K562 (cell line): ENCODE results near the gene SLC12A4. TPM values are rescaled to one million over a fixed set of nuclear protein-coding genes. Genes with fewer than 3 reads are reported as not detected.

Experiments
- C11orf30 ChIP-seq: fragments of 450-650 bp; IDR thresholded peaks from 2 replicates; pipeline ENCODE4 v1.6.1; 2016; ENCODE audit warnings: low read depth, mild to moderate bottlenecking
- CAMTA2 ChIP-seq: fragments of 250-450 bp; sonication (Bioruptor Pico); conservative IDR thresholded peaks from 2 replicates; pipeline ENCODE4 v1.5.1; 2022
- CEBPB ChIP-seq: fragments of 450-650 bp; IDR thresholded peaks from 2 replicates; pipeline ENCODE4 v1.6.1; 2016; ENCODE audit warnings: missing genetic modification characterization, missing compliant biosample characterization
- CREB1 ChIP-seq, 2 experiments: sonication (generic) in 1 of 2; formaldehyde crosslinking in 1 of 2; IDR thresholded peaks; 2 replicates each; pipeline versions ENCODE4 v1.6.1 to v1.8.0; 2012 to 2022; ENCODE audit warnings: inconsistent platforms in 1 of 2, mild to moderate bottlenecking in 1 of 2, missing genetic modification reagents in 1 of 2, moderate library complexity in 1 of 2
- KAT7 ChIP-seq: sonication (generic); formaldehyde crosslinking; IDR thresholded peaks from 2 replicates; pipeline ENCODE4 v1.8.0; 2022; ENCODE audit warnings: missing genetic modification reagents, mild to moderate bottlenecking, borderline replicate concordance
- MNT ChIP-seq, 2 experiments: fragments of 450-650 bp; conservative IDR thresholded peaks; 2 replicates each; pipeline ENCODE4 v1.6.1; 2017; ENCODE audit warnings: mild to moderate bottlenecking in 2 of 2, moderate library complexity in 2 of 2
- NONO ChIP-seq, 2 experiments: fragments of 200-400 bp in 1 of 2; fragments of 450-650 bp in 1 of 2; formaldehyde crosslinking in 1 of 2; IDR thresholded peaks; 2 replicates each; pipeline ENCODE4 v1.6.1; 2017; ENCODE audit warnings: low read depth in 2 of 2, mild to moderate bottlenecking in 2 of 2, moderate library complexity in 2 of 2, low read length in 1 of 2
- PHF20 ChIP-seq: fragments of 450-650 bp; IDR thresholded peaks from 2 replicates; pipeline ENCODE4 v1.6.1; 2018; ENCODE audit not compliant: partially characterized antibody
- PRDM10 ChIP-seq: fragments of 450-650 bp; IDR thresholded peaks from 2 replicates; pipeline ENCODE4 v1.6.1; 2018; ENCODE audit not compliant: partially characterized antibody
- SIRT6 ChIP-seq: IDR thresholded peaks from one replicate; pipeline ENCODE4 v1.6.1; 2012; ENCODE audit warnings: low read depth, mild to moderate bottlenecking, control low read depth, inconsistent platforms, low read length, moderate library complexity
- SRSF9 ChIP-seq: fragments of 200-400 bp; formaldehyde crosslinking; IDR thresholded peaks from 2 replicates; pipeline ENCODE4 v1.6.1; 2017; ENCODE audit warnings: low read depth, low read length, borderline replicate concordance
- ZNF184 ChIP-seq: sonication (generic); formaldehyde crosslinking; IDR thresholded peaks from 2 replicates; pipeline ENCODE4 v1.5.0; 2020; ENCODE audit warnings: missing genetic modification reagents
- ZNF217 ChIP-seq: sonication (generic); formaldehyde crosslinking; IDR thresholded peaks from 2 replicates; pipeline ENCODE4 v1.8.0; 2022; ENCODE audit warnings: mild to moderate bottlenecking, missing genetic modification reagents
- ZNF282 ChIP-seq: sonication (generic); formaldehyde crosslinking; IDR thresholded peaks from 2 replicates; pipeline ENCODE4 v1.8.1; 2023; ENCODE audit warnings: missing genetic modification reagents
- ZNF3 ChIP-seq: fragments of 250-450 bp; sonication (Bioruptor Pico); IDR thresholded peaks from 2 replicates; pipeline ENCODE4 v1.5.0; 2021; ENCODE audit warnings: mild to moderate bottlenecking, moderate library complexity
- ZNF384 ChIP-seq: IDR thresholded peaks from 2 replicates; pipeline ENCODE4 v1.6.1; 2012; ENCODE audit warnings: low read depth, low read length, improper control_type of control experiment
- ZNF444 ChIP-seq: fragments of 250-450 bp; sonication (Bioruptor Pico); IDR thresholded peaks from 2 replicates; pipeline ENCODE4 v1.4.0; 2020; ENCODE audit warnings: mild to moderate bottlenecking, moderate library complexity
- ZNF449 ChIP-seq: fragments of 250-450 bp; sonication (Bioruptor Pico); IDR thresholded peaks from 2 replicates; pipeline ENCODE4 v1.8.0; 2022; ENCODE audit warnings: moderate library complexity, mild to moderate bottlenecking, inconsistent platforms
- polyA plus RNA-seq, 8 experiments: library from polyadenylated mRNA; depleted of rRNA in 4 of 8; stranded (reverse) in 5 of 8; unstranded in 3 of 8; fragments of >200 nt; fragmentation: Nextera tagmentation in 2 of 8; fragmentation: Illumina TruSeq in 1 of 8; extraction: Ambion mirVana in 2 of 8; extraction: Trizol in 1 of 8; gene quantifications; 2 replicates each; pipeline versions ENCODE4 v1.2.1 to v1.2.3, GENCODE V29; 2011 to 2014; ENCODE audit warnings: inconsistent platforms in 1 of 8, missing spikeins in 1 of 8
- total RNA-seq, 7 experiments: library from RNA; depleted of rRNA in 6 of 7; stranded (reverse); fragments of >200 nt in 6 of 7; fragmentation: Illumina TruSeq in 2 of 7; extraction: Trizol in 2 of 7; gene quantifications; 2 replicates each; pipeline versions ENCODE4 v1.2.1 to v1.2.3, GENCODE V29; 2011 to 2021; ENCODE audit warnings: low replicate concordance in 1 of 7
- TF ChIP-seq, protein P1 (sequence below): fragments of 250-450 bp; sonication (Bioruptor Pico); IDR thresholded peaks from 2 replicates; pipeline ENCODE4 v1.4.0; 2020; ENCODE audit warnings: mild to moderate bottlenecking, moderate library complexity

SLC12A4 gene
- total and polyA plus RNA-seq, 9 of the 15 experiments (the other 6 are each of a cell fraction or from before 2014, with no cell fraction given) = 0.75 to 43.5 (median 15.0) TPM

GRCh38 chr16:67993207-67994039 is 25.0 kb upstream of the SLC12A4 start (continued):
- TF ChIP-seq PRDM10 (peak; percentile 45), MNT (conservative IDR thresholded peaks at IDR 0.05) (peak; percentile 93 to 95), CAMTA2 (CRISPR knock-in tag) (no peak), ZNF444 (CRISPR knock-in tag) (no peak), PHF20 (peak; percentile 58), CREB1 (IDR thresholded peaks at IDR 0.05) (peak; percentile 57; the same call in 1 of the 2 replicates), CREB1 (CRISPR knock-in tag; IDR thresholded peaks at IDR 0.05) (peak; percentile 89), C11orf30 (no peak; the same call in 1 of the 2 replicates), ZNF449 (CRISPR knock-in tag) (no peak), ZNF282 (CRISPR knock-in tag) (0 out of 2 replicates have a peak, but pooled peaks have one; percentile 75), CEBPB (tag) (no peak), ZNF184 (CRISPR knock-in tag) (no peak), ZNF384 (no peak), SIRT6 (no peak), SRSF9 (no peak), KAT7 (no peak), NONO (IDR thresholded peaks at IDR 0.05; ENCODE audit: low read depth in 2 of 2, low read length in 1 of 2) (peak in 1 of 2 experiments; percentile 86; a peak in 2 of 4 replicates), ZNF3 (CRISPR knock-in tag) (no peak), ZNF217 (CRISPR knock-in tag) (no peak)
- TF ChIP-seq, protein P1, sequence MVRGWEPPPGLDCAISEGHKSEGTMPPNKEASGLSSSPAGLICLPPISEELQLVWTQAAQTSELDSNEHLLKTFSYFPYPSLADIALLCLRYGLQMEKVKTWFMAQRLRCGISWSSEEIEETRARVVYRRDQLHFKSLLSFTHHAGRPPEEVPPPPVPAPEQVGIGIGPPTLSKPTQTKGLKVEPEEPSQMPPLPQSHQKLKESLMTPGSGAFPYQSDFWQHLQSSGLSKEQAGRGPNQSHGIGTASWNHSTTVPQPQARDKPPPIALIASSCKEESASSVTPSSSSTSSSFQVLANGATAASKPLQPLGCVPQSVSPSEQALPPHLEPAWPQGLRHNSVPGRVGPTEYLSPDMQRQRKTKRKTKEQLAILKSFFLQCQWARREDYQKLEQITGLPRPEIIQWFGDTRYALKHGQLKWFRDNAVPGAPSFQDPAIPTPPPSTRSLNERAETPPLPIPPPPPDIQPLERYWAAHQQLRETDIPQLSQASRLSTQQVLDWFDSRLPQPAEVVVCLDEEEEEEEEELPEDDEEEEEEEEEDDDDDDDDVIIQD (CRISPR knock-in tag) = no peak
